ENCODE data around the gene RPA1. TPM values are rescaled to one million over a fixed set of nuclear protein-coding genes. Genes with fewer than 3 reads are reported as not detected.

The RPA1 gene
- total RNA-seq: 56.6 to 92.6 TPM (median 57.6 TPM) in 3 replicates
- long read RNA-seq, full-length matches to known transcripts: 112 of 141 reads
- long read RNA-seq, partial matches to known transcripts: 26 of 141 reads
- long read RNA-seq, other reads (novel, unspliced or antisense): 3 of 141 reads

GRCh38 chr17:1829592-1830257, at the start of gene RPA1, which contains the start of gene SMYD4:
Gene RPA1 (plus strand): TSS chr17:1830005. CDS start chr17:1830094, 89 bp downstream.
Gene SMYD4 (minus strand): TSS chr17:1829902. CDS start chr17:1827994, 1,908 bp downstream.
- H3K4me3 Mint-ChIP-seq (ENCODE audit: unreplicated experiment): peak within 1 kb of the TSS; percentile 84
- no peak for TF ChIP-seq CTCF (IDR thresholded peaks at IDR 0.05)
- peak within 1 kb of the TSS; percentile 80 for H3K27ac Mint-ChIP-seq (ENCODE audit: unreplicated experiment)
- H3K36me3 Mint-ChIP-seq (ENCODE audit: low read depth): peaks cover 5% of the 10 kb centered on the region
- H3K27me3 Mint-ChIP-seq (ENCODE audit: low read depth): no peaks in the 10 kb centered on the region
- DNase-seq (ENCODE audit: low spot score): peak; percentile 88
- H3K4me1 Mint-ChIP-seq (ENCODE audit: low read depth): peaks cover 22% of the 10 kb centered on the region
- H3K9me3 Mint-ChIP-seq (ENCODE audit: low read depth): no peaks in the 10 kb centered on the region

GRCh38 chr17:1782171-1782567, 47.6 kb upstream of the RPA1 start:
- Mint-ChIP-seq H3K27me3 (ENCODE audit: low read depth) (no peaks in the 10 kb centered on the region), H3K4me1 (ENCODE audit: low read depth) (peaks cover 51% of the 10 kb centered on the region), H3K27ac (ENCODE audit: unreplicated experiment) (no peak overlapping the region), H3K9me3 (ENCODE audit: low read depth) (no peaks in the 10 kb centered on the region), H3K36me3 (ENCODE audit: low read depth) (peaks cover 19% of the 10 kb centered on the region), H3K4me3 (ENCODE audit: unreplicated experiment) (no peak overlapping the region)
- DNase-seq (ENCODE audit: low spot score): no peak
- no peak for TF ChIP-seq CTCF (IDR thresholded peaks at IDR 0.05)

- Mint-ChIP-seq H3K27me3 (ENCODE audit: low read depth) (no peaks in the 10 kb centered on the region), H3K9me3 (ENCODE audit: low read depth) (no peaks in the 10 kb centered on the region), H3K4me1 (ENCODE audit: low read depth) (peaks cover 59% of the 10 kb centered on the region), H3K4me3 (ENCODE audit: unreplicated experiment) (no peak overlapping the region), H3K36me3 (ENCODE audit: low read depth) (peaks cover 15% of the 10 kb centered on the region), H3K27ac (ENCODE audit: unreplicated experiment) (no peak overlapping the region)
- no peak for DNase-seq (ENCODE audit: low spot score)
- no peak for TF ChIP-seq CTCF (IDR thresholded peaks at IDR 0.05)
These were observed 46.5 kb upstream of the RPA1 start for GRCh38 chr17:1783271-1783670.

- H3K36me3 Mint-ChIP-seq (ENCODE audit: low read depth): peaks cover 15% of the 10 kb centered on the region
- H3K27ac Mint-ChIP-seq (ENCODE audit: unreplicated experiment): no peak overlapping the region
- TF ChIP-seq CTCF (IDR thresholded peaks at IDR 0.05): peak; percentile 91
- no peak overlapping the region for H3K4me3 Mint-ChIP-seq (ENCODE audit: unreplicated experiment)
- H3K4me1 Mint-ChIP-seq (ENCODE audit: low read depth): peaks cover 64% of the 10 kb centered on the region
- no peaks in the 10 kb centered on the region for H3K27me3 Mint-ChIP-seq (ENCODE audit: low read depth)
- peak; percentile 21 for DNase-seq (ENCODE audit: low spot score)
- H3K9me3 Mint-ChIP-seq (ENCODE audit: low read depth): no peaks in the 10 kb centered on the region
These were observed 45.8 kb upstream of the RPA1 start for GRCh38 chr17:1783834-1784611.

GRCh38 chr17:1785930-1786329, 43.9 kb upstream of the RPA1 start:
- H3K9me3 Mint-ChIP-seq (ENCODE audit: low read depth): no peaks in the 10 kb centered on the region
- peaks cover 52% of the 10 kb centered on the region for H3K4me1 Mint-ChIP-seq (ENCODE audit: low read depth)
- DNase-seq (ENCODE audit: low spot score): peak; percentile 22
- H3K27ac Mint-ChIP-seq (ENCODE audit: unreplicated experiment): no peak overlapping the region
- no peaks in the 10 kb centered on the region for H3K27me3 Mint-ChIP-seq (ENCODE audit: low read depth)
- H3K36me3 Mint-ChIP-seq (ENCODE audit: low read depth): peaks cover 15% of the 10 kb centered on the region
- no peak for TF ChIP-seq CTCF (IDR thresholded peaks at IDR 0.05)
- H3K4me3 Mint-ChIP-seq (ENCODE audit: unreplicated experiment): no peak overlapping the region
